Right hindlimb (tissue), 1 donor: ENCODE results near the gene C5orf24.
"Not testable (repeated sequence)": the region's sequence is repeated elsewhere in the genome, so short reads cannot be mapped to it uniquely, and the experiment has no call there.

Experiments used
- DNase-seq: peaks from one replicate; pipeline ENCODE4 v3.0.0-alpha.2; 2018

Gene C5orf24

GRCh38 chr5:134864707-134865106, 18.9 kb downstream of the C5orf24 start:
- no peak for DNase-seq

GRCh38 chr5:134873494-134873893, 27.7 kb downstream of the C5orf24 start:
- DNase-seq = no peak

GRCh38 chr5:134873987-134874830, 28.4 kb downstream of the C5orf24 start, which contains the start of gene TXNDC15:
TXNDC15 (plus strand) TSS chr5:134874371; CDS start chr5:134874428, 57 bp downstream.
- DNase-seq = peak; percentile 93

- peak; percentile 88 for DNase-seq
Measured at GRCh38 chr5:134874831-134875655, 29.3 kb downstream of the C5orf24 start.

- no peak for DNase-seq
Measured at GRCh38 chr5:134877159-134877558, 31.4 kb downstream of the C5orf24 start.

- no peak for DNase-seq
Measured at GRCh38 chr5:134878403-134878802, 32.6 kb downstream of the C5orf24 start.

- no peak for DNase-seq
Measured at GRCh38 chr5:134879456-134879855, 33.7 kb downstream of the C5orf24 start.

GRCh38 chr5:134880937-134881336, 35.2 kb downstream of the C5orf24 start:
- DNase-seq = not testable (repeated sequence)

GRCh38 chr5:134881711-134882110, 35.9 kb downstream of the C5orf24 start:
- DNase-seq = not testable (repeated sequence)

GRCh38 chr5:134887593-134888159, 41.9 kb downstream of the C5orf24 start:
- DNase-seq = no peak

GRCh38 chr5:134889335-134889734, 43.6 kb downstream of the C5orf24 start:
- DNase-seq = no peak

- no peak for DNase-seq
Measured at GRCh38 chr5:134891473-134891872, 45.7 kb downstream of the C5orf24 start.

GRCh38 chr5:134892282-134892681, 46.5 kb downstream of the C5orf24 start:
- no peak for DNase-seq

GRCh38 chr5:134892926-134893325, 47.2 kb downstream of the C5orf24 start:
- no peak for DNase-seq

GRCh38 chr5:134893748-134894505, 48.2 kb downstream of the C5orf24 start:
- DNase-seq = no peak

- no peak for DNase-seq
Measured at GRCh38 chr5:134902071-134902801, 56.5 kb downstream of the C5orf24 start.

GRCh38 chr5:134904610-134905245, 59.0 kb downstream of the C5orf24 start, which contains the start of gene PCBD2:
PCBD2 (plus strand) TSS chr5:134905131; CDS start chr5:134905140, 9 bp downstream.
- DNase-seq = peak; percentile 94

- DNase-seq = peak; percentile 87
Measured at GRCh38 chr5:134905246-134905996, 59.7 kb downstream of the C5orf24 start.

- DNase-seq = no peak
Measured at GRCh38 chr5:134906811-134907210, 61.0 kb downstream of the C5orf24 start.
